TTC549 (cell line): Measurements from ENCODE around the gene SINHCAF.
A peak's percentile ranks its signal among the peaks of the same experiment; 100 is the strongest.
"Not testable (repeated sequence)": the region's sequence is repeated elsewhere in the genome, so short reads cannot be mapped to it uniquely, and the experiment has no call there.

ENCODE experiments used
- FAIRE-seq: peaks from 2 replicates; lab custom pipeline; 2012; peaks lifted over from hg19 to GRCh38; lab: Jason Lieb, UNC

Gene SINHCAF

GRCh38 chr12:31260840-31261239 is 65.1 kb downstream of the SINHCAF start:
- FAIRE-seq = no peak

GRCh38 chr12:31259136-31259886 is 66.6 kb downstream of the SINHCAF start:
- FAIRE-seq = no peak

- FAIRE-seq = no peak
Observed at GRCh38 chr12:31257784-31258183, 68.2 kb downstream of the SINHCAF start.

- peak; percentile 96 for FAIRE-seq
Observed at GRCh38 chr12:31251707-31252611, 74.0 kb downstream of the SINHCAF start.

DNA sequence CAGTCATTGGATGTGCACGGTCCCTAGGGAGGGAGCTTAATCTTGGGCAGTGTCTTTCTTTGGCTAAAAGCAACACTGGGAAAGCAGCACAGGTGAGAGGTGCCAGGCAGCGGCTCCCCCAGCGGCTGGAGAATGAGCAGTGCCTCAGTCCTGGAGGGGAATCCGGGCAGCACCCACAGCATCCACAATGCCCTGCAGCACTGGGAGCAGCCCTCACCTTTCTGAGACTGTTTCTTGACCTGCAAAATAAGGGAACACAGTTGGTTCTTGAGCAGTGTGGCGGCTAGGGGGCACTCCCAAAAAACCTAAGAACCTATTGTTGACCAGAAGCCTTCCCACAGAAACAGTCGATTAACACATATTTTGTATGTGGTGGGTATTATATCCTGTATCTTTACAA is 75.8 kb downstream of the SINHCAF start:
- no peak for FAIRE-seq

DNA sequence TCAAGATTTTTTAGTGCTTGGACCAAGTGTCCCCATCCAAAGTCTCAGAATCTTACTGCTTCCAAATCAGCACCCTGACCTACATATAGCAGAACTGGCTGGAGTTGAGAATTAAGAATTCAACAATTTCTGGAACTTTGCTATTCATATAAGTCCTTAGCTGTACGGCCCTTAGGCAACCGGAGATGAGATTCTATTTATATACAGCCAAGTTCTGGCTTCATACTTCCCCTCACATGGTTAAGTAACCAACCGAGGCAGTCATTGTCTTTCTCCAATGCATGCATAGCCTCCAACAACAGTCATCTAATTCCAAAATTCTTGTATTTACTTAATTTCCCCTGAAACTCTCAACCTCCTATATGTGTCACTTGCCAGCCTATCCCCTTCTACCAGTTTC is 76.6 kb downstream of the SINHCAF start:
- no peak for FAIRE-seq

- no peak for FAIRE-seq
Observed at GRCh38 chr12:31248815-31249214, 77.1 kb downstream of the SINHCAF start.

GRCh38 chr12:31248337-31248736 is 77.6 kb downstream of the SINHCAF start:
- FAIRE-seq = no peak

DNA sequence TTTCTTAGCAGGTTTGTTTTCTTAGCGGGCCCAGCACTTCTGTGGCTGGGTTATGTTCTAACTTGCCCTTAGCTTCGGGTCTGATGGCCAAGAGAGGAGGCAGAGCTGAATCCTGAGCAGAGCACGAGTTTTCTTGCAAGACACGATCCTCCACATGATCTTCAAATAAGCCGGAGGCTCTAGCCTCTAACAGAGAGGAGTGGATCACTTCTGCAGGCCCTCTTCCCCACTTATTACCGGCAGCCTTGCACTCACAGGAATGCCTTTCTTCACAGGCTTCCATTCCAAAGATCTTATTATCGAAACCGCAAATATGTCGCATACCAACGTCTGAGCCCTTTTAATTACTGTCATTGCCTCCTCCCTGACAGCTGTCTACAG is 79.5 kb downstream of the SINHCAF start:
- no peak for FAIRE-seq

GRCh38 chr12:31245822-31246469 is 80.0 kb downstream of the SINHCAF start:
- FAIRE-seq = no peak

- FAIRE-seq = not testable (repeated sequence)
Observed at GRCh38 chr12:31242418-31242817, 83.5 kb downstream of the SINHCAF start.

DNA sequence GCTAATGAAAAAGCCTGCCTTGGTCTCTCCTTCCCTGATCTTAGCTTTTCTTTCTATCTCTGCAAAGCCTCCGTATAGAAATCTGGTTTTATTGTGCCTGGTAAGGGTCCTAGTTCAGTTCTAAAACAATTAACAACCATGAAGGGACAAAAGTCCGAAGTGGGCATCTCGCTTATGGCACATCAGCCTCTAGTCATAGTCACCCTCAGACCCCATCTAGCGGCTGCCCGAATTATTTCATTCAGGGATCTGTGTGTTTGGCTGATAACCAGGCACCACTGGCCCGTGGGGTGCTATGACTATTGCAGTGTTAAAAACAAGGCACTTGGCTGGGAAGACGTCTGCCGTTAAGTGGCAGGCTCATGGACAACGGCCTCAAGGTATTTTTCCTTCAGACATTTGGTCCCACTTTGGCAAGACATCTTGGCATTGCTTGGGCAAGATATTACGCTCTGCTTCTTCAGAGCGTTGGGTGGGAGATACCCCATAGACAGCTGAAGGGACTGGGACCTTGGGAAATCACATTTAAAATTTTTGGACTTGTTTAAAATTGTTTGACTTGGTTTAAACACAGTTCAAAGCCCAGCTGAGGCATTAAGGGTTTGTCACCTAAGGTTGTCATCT is 87.1 kb downstream of the SINHCAF start:
- no peak for FAIRE-seq

DNA sequence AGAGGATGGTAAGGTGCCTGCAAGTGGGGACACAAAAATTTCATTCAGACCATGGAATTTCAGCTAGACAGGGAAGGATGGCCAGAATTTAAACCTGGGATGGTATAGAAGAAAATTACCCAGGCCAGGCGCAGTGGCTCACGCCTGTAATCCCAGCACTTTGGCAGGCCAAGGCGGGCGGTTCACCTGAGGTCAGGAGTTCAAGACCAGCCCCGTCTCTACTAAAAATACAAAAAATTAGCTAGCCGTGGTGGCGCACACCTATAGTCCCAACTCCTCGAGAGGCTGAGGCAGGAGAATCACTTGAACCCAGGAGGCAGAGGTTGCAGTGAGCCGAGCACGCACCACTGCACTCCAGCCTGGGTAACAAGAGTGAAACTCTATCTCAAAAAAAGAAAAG is 87.6 kb downstream of the SINHCAF start:
- not testable (repeated sequence) for FAIRE-seq

- FAIRE-seq = no peak
Observed at GRCh38 chr12:31236998-31237637, 88.8 kb downstream of the SINHCAF start.

DNA sequence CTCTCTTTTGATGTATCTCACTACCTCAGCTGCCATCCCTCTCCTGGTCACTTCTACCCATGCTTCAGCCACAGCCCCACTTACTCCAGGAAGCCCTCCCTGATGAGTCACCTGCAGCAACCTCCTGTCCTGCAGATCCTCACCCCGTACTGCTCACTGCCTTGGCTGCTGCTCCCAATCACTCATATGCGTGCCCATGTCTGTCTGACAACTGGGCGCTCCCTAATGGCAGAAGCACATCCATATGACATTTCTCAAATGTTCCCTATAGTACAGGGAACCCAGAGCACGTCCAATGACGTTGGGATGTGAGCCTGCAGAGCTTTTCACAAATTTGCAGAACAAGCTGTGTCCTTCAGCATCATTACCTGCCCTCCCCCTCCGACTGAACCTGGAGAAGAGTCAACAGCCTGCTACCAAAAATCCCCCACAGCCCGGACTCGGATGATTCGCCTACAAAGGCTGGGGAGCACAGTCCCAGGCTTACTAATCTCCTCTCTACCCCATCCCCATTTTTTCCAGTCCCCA is 90.0 kb downstream of the SINHCAF start:
- FAIRE-seq = no peak

DNA sequence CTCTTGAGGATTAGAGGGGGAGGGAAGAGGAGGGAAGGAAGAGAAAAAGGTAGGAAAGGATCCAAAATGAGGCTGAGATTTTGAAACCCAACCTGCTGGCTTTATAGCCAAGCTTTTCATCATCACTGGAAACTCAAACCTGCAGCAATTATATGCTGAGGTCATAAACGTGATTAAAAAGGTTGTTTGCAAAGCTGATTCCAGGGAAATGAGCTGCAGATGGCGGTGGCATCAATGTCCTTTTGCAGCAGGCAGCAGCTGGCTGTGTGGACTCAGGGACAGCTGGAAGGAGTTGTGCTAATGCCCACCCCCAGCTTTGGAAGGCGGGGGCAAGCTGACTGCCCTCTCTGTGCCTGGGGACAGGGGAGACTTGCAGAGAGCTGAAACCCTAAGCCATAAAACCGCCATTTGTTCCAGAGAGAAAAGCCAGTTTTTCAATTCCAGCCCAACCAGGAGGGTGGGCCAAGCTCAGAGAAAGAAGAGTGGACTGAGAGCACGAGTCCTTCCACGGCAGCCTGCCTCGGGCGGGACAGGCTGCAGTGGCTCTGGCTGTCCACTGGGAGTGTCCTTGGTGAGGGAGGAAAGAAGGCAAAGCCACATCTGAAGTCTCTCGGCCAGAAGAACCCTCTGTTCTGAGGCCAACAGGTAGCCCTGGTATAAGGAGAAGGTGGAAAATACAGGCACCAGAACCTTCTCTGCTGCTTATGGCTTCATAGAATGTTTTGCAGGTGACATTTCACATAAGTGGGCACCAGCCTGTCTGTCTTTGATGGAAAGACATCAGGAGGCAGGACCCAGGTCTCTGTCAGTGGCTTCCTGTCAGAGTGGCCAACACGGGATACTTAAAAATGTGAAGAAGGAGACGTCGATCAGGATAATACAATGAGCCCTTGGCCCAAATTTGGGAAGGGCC is 90.7 kb downstream of the SINHCAF start:
- FAIRE-seq = no peak

DNA sequence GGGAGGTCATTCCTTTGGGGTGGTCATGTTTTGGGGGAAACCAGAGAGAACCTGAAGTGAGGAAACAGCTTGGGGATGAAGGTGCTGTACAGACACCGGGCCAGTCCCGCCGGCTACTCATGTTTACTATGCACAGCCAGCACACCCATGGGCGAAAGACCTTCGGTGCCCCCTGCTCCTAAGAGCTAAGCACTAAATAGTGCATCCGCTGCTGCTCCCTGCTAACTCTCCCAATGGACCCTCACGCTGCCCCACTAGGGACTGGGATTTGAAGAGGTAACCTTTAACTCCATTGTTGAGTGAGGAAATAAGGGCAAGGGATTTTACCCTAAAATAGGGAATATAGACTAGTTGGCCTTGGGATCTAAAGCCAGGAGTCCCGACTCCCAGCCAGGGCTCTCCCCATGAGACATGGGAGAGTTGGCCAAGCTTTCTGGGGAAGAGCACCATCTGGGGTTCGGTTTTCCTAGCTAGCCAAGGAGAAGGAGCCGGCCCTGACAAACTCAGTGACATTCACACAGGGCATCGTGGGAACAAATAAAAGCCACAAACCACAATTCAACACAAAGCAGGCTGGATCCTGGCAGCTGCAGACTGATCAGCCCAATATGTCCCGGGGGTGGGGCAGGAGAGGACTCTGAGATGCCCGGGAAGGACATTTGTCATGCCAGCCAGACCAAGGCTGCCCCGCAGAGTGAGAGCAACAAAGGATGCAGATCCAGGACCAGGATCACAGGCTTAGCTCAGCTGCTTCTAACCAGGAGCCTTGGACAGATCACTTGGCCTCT is 91.7 kb downstream of the SINHCAF start:
- no peak for FAIRE-seq

DNA sequence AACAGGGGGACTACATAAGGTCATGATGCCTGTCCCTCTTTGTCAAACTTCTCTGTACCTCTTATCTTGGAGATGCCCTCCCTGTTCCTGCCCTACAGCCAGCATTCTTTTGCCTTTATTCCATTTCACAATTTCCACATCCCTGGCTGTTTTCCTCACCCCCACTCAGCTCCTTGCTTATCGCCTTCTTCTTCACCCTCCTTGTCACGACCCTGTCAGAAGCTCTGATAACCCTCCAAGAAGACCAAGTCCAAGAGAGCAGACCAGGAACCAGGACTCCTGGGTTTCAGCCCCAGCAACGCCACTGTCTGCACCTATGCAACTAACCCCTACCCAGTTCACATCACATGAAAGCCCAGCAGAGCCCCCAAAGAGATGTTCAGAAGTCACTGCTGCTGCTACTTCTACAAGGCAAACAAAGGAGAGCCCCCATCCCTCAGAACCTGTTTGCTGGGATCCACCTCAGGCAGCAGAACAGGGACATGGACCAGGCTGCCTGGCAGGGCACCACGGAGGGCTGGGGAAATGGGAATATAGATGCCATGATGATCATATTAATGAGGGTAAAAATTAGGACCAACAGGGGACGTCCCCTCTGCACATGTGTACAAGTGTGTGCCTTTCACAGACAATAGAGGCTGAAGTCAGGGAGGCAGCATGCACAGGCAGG is 92.8 kb downstream of the SINHCAF start:
- FAIRE-seq = no peak

GRCh38 chr12:31232361-31232965 is 93.5 kb downstream of the SINHCAF start:
- no peak for FAIRE-seq
